AG09309 (cell line): ENCODE measurements around the gene PCK1.

Source experiments
- DNase-seq: peaks from one replicate; pipeline ENCODE4 v3.0.0-alpha.2; 2010; ENCODE audit warnings: low read depth
- H3K4me3 ChIP-seq: 2 replicates; pipeline ENCODE4 v1.5.1; 2011; ENCODE audit warnings: mild to moderate bottlenecking, low read depth, low read length, moderate library complexity; ENCODE audit not compliant: control insufficient read depth
- CTCF ChIP-seq: IDR thresholded peaks from 2 replicates; pipeline ENCODE4 v1.5.1; 2011; ENCODE audit warnings: mild to moderate bottlenecking, low read depth, low read length, inconsistent platforms; ENCODE audit not compliant: insufficient read depth, control insufficient read depth; ENCODE audit errors: missing control alignments

Gene PCK1

GRCh38 chr20:57584768-57585461 is 24.0 kb downstream of the PCK1 start:
- H3K4me3 ChIP-seq: no peak overlapping the region
- no peak for DNase-seq
- no peak for TF ChIP-seq CTCF

- no peak for TF ChIP-seq CTCF
- H3K4me3 ChIP-seq: no peak overlapping the region
- DNase-seq: no peak
Observed at GRCh38 chr20:57585466-57586213, 24.7 kb downstream of the PCK1 start.

- H3K4me3 ChIP-seq: no peak overlapping the region
- no peak for TF ChIP-seq CTCF
- no peak for DNase-seq
Observed at GRCh38 chr20:57586370-57586793, 25.5 kb downstream of the PCK1 start.

GRCh38 chr20:57586943-57587277 is 26.0 kb downstream of the PCK1 start:
- DNase-seq: no peak
- TF ChIP-seq CTCF: no peak

GRCh38 chr20:57587278-57587988 is 26.5 kb downstream of the PCK1 start:
- no peak for TF ChIP-seq CTCF
- no peak overlapping the region for H3K4me3 ChIP-seq
- DNase-seq: no peak

More at GRCh38 chr20:57586943-57587277, 26.0 kb downstream of the PCK1 start:
- H3K4me3 ChIP-seq: no peak overlapping the region

- TF ChIP-seq CTCF: no peak
- no peak overlapping the region for H3K4me3 ChIP-seq
Observed at GRCh38 chr20:57587989-57588377, 27.1 kb downstream of the PCK1 start.

More at GRCh38 chr20:57587989-57588377, 27.1 kb downstream of the PCK1 start:
- no peak for DNase-seq
